GM21786 (cell line): Measurements from ENCODE around the gene VSIG10L.

Experiments used
- ATAC-seq: cut with Tn5 transposase; IDR thresholded peaks from one replicate; pipeline ENCODE4 v1.9.1; 2021; ENCODE audit not compliant: unreplicated experiment

Gene VSIG10L

GRCh38 chr19:51318687-51319648, 23.0 kb downstream of the VSIG10L start:
- ATAC-seq = no peak

DNA sequence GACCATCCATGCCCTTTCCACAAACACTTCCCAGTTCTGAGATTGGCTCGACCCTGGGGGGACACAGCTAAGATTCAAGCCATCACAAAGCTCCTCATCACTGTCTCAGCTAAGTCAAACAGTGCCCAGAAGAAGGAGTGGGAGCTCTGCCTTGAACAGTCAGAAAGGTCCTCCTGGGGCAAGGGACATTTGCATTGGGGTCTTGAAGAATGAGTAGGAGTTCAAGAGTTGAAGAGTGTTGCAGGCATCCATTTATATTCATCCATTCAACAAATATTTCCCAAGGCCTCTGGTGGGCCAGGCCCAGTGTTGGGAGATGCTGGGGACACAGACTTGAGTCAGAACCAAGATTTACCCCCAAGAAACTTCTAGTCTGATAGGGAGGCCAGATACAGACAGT, 24.0 kb downstream of the VSIG10L start:
- ATAC-seq = no peak

DNA sequence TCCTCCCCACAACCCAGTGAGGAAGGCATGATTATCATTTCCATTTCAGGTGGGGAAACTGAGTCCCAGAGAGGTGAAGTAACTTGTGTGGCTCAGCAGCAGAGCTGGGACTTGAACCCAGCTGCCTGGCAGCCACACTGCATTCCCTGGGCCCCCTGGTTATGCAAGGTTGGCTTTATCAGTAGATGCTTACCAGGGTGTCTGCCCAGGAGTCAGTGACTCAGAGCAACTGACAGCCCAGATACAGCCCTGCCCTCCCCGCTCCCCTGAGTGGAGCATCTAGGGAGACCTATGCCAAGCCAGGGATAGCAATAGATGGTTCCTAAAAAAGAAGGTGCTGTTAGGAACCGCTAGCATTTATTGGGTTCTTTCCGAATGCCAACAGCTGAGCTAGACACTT, 24.6 kb downstream of the VSIG10L start:
- ATAC-seq = no peak

DNA sequence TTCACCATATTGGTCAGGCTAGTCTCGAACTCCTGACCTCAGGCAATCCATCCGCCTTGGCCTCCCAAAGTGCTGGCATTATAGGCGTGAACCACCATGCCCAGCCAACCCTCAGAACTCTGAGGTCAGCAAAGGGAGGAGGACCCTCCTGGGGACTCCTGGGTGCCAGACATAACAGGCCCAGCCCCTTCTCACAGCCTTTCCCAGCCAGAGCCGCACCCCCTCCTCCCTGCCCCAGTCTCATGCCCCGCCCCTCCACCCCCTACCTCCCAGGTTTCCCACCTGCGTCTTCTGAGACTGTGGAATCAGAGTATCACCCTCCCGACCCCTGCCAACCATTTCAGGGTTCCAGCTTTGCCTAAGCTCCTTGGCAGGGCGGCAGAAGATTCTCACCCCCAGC, 25.3 kb downstream of the VSIG10L start:
- no peak for ATAC-seq

GRCh38 chr19:51311351-51312257, 30.3 kb downstream of the VSIG10L start, which contains the start of gene IGLON5:
Gene IGLON5 (plus strand): TSS chr19:51311644. CDS start chr19:51311848, 204 bp downstream.
- ATAC-seq = no peak

DNA sequence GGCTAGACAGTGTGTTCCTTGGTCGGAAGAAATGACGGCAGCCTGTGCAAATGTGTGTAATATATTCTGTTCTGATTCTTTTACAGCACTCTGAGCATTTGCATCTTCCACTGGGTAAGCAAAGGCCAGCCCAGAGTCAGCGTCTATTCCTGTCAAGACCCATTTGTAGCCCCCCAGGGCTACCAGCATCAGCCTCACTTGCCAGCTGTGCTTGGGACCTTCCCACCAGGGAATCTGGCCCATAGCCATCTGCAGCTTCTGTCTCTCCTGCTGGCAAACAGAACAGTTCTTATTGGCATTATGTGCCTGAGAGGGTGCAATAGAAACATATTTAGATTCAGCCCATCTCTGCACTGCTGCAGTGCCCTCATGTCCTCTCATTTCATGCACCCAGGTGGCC, 36.5 kb downstream of the VSIG10L start:
- no peak for ATAC-seq

- no peak for ATAC-seq
Observed at GRCh38 chr19:51301266-51301665, 40.7 kb downstream of the VSIG10L start.

- no peak for ATAC-seq
Observed at GRCh38 chr19:51297406-51297805, 44.5 kb downstream of the VSIG10L start.

- ATAC-seq = no peak
Observed at GRCh38 chr19:51296336-51297093, 45.4 kb downstream of the VSIG10L start.

GRCh38 chr19:51295382-51296126, 46.4 kb downstream of the VSIG10L start:
- no peak for ATAC-seq

DNA sequence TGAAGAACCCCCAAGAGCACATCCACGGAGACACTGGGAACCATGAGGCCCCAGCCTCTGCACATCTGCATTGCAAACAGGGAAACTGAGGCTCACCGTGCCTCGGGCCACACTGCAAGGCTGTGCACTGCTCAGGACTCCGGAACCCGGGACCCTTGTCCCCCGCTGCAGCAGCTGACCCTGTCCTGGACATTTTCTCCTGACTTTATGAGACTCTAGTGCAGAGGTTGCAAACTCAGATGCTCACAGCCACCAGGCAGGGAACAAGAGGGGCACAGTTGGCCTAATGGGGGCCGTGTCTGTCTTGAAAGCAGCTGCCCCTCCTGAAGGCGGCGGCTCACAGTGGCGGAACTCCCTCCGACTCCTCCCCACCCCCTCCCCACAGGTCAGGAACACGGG, 47.0 kb downstream of the VSIG10L start:
- ATAC-seq = no peak

GRCh38 chr19:51294211-51294976, 47.5 kb downstream of the VSIG10L start:
- no peak for ATAC-seq

- no peak for ATAC-seq
Observed at GRCh38 chr19:51293571-51294210, 48.2 kb downstream of the VSIG10L start.

- no peak for ATAC-seq
Observed at GRCh38 chr19:51292971-51293370, 49.0 kb downstream of the VSIG10L start.

- no peak for ATAC-seq
Observed at GRCh38 chr19:51289635-51290034, 52.3 kb downstream of the VSIG10L start.

- no peak for ATAC-seq
Observed at GRCh38 chr19:51285682-51286081, 56.3 kb downstream of the VSIG10L start.

GRCh38 chr19:51282335-51282734, 59.6 kb downstream of the VSIG10L start:
- ATAC-seq = no peak
